ENCODE results near the gene RNF152.

Gene RNF152

DNA sequence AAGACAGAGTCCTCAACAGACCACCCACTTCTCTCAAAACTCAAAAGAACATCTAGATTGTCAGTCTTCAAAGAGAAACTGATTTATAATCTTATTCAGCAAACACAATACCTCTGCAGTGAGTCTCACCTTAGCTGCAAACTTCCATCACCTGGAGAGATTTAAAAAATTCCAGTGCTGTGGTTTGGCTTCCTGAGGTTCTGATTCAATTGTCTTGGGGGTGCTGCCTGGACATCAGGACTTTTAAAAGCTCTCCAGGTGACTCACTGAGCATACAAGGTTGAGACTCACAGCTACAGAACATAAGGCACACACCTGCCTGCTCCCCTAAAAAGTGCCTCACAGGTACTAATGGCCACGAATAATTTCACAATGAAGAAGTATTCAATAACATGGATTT is 40.3 kb downstream of the RNF152 start:
- no peak for DNase-seq

GRCh38 chr18:61851940-61852451 is 40.8 kb downstream of the RNF152 start:
- no peak for DNase-seq

- DNase-seq = no peak
Measured at GRCh38 chr18:61851279-61851678, 41.5 kb downstream of the RNF152 start.

DNA sequence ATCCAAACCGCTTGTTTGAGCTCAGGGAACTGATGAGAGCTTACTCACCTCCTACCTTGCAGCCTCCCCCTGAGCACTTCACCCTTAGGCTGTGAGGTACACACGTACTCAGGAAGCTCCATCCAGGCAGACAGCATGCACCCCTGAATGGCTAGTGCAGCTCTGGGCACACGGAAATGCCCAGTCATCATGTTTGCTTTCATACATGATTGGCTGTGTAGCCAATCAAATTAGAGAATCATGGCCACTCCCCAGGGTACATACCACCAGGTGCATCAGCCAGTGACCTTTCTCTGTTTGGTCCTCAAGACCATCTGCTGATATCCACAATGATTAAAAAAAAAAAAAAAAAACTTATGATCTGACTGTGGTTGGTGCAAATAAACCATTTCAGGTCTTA is 42.1 kb downstream of the RNF152 start:
- no peak for DNase-seq

- DNase-seq = no peak
Measured at GRCh38 chr18:61847164-61847791, 45.5 kb downstream of the RNF152 start.

DNA sequence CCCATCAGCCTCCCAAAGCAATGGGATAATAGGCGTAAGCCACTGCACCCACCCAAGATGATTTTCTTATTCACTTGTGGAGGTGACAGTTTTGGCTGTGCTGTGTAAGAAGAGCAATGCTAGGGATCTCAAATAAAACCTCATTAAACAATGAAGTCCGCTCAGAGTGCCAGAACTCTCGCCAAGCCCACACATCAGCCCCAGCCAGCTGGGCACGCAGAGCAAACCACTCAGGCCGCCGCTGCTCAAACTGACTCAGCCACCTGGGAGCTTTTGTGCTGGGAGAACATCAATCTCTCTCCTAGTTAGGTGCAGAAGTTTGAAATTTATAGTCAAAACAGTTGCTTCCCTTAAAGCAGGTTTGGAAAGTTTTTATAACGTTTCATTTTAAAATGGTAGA is 47.6 kb downstream of the RNF152 start:
- no peak for DNase-seq

DNA sequence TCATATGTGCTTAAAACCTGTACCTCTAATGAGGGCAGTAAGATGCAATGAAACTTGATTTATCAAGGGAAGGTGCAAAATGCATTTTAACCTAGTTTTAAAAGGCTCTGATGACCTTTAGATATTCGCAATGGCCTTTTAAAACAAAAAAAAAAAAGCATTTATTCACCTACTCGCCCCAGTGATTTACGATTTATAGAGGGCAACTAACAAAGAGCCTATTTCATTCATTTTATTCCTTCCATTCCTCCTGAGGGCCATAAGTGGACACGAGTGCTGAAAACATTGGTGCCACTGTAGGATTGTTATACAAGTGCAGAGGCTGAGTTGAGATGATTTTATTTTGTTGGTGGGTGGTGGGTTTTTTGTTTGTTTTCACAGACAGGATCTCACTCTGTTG is 48.1 kb downstream of the RNF152 start:
- no peak for DNase-seq

- no peak for DNase-seq
Measured at GRCh38 chr18:61842146-61842545, 50.7 kb downstream of the RNF152 start.

DNA sequence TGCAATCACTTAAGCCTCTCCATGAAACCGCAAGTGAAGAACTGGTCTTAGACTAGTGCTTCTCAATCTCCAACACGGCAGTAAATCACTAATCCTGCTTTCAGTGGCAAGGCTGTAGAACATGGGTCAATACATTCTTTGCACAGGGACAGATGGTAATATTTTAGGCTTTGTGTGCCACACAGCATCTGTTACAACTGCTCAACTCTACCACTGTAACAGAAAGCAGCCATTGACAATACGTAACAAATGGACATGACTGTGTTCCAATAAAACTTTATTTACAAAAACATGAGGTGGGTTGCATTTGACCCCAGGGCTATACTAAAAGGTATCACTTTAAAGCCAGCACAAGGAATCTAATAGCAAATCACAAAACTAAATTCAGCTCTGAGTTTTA is 51.1 kb downstream of the RNF152 start:
- DNase-seq = no peak

GRCh38 chr18:61840324-61840723 is 52.5 kb downstream of the RNF152 start:
- DNase-seq = no peak

DNA sequence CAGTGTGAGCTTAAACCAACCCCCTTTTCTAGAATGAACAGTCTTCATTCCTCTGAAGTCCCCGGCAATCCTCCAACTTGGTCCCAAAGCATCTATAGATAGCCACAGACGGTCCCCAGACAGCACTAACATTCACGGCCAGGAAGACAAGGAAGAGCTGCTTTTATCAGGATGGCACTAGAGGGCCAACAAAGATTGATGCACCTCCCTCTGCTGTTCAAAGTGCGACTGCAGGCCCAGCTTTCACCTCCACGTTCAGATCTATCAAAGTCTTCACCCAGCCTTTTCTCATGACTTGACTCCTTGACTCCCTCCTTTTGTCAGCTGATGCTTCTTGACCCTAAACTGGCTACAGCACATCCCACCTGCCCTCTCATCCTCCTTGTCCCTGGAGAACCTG is 54.3 kb downstream of the RNF152 start:
- no peak for DNase-seq

DNA sequence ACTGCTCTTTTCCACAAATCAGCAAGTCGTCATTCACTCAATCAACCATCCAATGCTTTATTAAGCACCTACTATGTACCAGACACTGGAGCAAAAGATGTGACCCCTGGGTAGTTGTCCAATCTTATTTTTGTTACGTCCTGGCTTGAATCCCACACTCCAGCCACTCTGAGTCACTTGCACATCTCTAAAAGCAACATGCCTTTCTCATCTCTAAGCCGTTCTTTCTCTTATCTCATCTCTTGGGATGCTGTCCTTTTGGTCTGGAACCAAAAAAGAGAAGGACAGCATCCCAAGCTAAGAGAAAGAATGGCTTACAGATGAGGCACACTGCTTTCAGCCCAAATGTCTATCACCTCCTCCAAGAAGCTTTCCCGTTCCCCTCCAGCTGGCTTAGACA is 58.8 kb downstream of the RNF152 start:
- no peak for DNase-seq

- DNase-seq = no peak
Measured at GRCh38 chr18:61833387-61833786, 59.4 kb downstream of the RNF152 start.

DNA sequence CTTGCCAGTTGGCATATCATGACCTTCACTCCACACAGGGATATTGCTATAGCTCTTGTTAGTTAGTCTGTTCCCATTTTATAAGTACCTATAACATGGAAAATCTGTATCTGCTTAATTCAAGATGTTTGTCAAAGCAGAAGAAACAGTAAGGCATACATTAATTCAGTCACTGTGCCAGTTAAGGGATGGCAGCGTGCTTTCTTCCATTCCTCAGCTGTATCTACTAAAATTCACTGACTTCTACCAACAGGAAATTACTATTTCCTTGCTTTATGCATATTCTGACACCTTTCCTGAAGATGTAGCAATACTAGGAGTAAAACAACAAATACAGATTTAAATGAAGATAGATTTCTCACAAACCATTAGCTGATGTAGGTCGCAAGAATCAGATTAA is 59.9 kb downstream of the RNF152 start:
- no peak for DNase-seq

DNA sequence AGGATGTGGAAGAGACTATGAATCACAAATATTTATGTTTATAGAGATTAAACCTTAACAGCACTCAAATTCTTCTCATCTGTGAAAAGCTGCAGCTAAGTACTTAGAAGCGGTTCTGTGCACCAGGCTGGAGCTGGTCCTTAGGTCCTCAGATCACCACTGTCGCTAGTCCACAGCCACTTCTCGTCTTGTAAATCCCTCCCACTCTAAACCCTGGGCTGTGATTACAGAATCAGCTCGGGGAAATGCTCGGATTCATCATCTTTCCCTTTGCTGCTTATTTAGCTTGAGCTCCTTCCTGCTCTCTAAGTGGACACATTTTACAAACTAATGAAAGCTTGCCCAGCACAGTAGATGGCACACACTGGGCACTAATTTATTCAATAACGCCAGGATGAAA is 61.7 kb downstream of the RNF152 start:
- no peak for DNase-seq

GRCh38 chr18:61829108-61829507 is 63.7 kb downstream of the RNF152 start:
- no peak for DNase-seq

DNA sequence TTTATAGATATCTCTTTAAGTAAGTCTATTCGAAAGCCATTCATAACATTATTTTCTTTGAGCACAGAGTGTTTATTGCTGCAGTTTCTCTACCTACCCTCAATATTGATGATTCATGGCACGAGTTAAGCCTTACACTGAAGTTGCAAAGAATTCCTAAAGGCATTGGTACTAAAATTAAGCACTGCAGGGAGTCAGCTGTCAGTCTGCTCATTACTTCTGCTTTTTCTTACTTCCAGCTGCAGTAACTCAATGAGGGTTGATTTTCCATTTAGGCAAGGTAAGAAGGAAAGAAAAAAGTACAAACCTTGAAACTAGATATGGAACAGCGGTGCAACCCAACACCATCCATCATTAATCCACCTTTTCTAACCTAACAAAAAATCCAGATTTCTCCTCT is 65.2 kb downstream of the RNF152 start:
- DNase-seq = no peak

DNA sequence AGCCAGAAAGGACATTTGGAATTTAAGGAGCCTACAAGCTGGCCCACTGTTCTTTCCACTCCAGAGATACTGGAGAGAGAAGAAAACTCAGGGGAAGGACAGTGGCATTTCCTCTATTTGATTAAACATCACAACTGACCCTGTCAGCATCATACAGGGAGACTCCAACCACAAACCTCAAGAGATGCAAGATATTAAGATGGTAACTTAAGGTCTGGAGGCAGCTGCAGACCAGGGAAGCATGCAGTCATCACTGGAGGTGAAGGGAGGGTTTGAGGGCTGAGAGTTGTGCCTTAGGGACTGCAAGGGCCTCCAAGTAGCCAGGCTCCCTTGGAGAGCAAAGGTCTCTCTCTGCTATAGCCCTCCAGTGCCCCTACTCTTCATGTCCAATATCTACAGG is 67.4 kb downstream of the RNF152 start:
- DNase-seq = no peak

- no peak for DNase-seq
Measured at GRCh38 chr18:61824733-61825363, 68.0 kb downstream of the RNF152 start.

DNA sequence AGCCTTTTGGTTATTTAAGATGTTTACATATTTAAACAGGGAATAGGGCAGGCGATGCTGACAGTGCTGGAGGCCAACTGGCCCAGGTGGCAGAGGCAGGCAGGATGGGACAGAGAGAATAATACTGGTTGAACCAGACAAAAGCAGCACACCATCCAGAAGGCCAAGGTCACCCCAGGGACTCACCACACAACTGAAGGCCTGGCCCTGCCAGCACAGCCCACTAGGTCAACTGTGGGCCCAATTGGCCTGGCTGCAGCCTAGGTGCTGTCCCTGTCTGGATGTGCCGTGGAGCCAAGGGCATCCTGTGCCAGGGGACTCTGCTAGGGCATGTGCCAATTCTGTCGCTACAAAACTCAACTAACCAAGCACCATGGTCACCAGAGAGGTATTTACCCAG is 69.2 kb downstream of the RNF152 start:
- DNase-seq = no peak

DNA sequence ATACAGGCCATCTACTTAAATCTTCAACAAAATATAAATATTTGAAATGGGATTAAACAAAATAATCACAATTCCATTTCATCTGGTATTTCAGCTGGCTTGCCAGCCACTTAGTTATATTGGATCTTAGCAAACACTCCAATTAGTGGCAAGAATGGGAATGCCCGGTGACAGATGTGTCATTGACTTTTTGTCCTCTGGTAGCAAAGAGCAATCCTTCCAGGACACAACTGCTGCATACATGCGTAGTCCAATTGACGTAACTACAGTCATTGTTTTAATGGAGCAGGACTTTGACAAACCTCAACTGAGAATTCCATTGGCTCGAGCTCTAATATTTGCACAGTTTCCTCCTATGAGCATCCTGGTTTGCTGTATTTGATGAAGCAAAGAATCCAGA is 69.9 kb downstream of the RNF152 start:
- no peak for DNase-seq

- DNase-seq = no peak
Measured at GRCh38 chr18:61821748-61822147, 71.1 kb downstream of the RNF152 start.

DNA sequence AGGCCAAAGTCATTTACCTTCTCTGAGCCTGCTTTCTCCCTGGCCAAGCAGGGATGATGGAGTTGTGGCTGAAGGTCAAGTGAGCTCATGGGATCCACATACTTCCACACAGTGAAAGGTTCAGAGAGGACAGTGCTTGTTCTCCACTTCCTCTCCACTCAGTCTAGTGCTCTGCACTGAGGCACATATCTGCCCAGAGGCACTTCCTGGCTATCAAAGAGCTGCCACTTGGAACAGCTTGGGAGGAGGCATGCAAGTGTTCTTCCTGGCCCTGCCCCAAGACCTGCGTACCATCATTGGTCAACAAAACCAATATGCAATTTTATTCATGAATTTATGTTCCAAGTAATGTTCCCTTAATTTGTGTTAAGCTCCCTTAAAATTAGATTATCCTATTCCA is 71.9 kb downstream of the RNF152 start:
- no peak for DNase-seq

DNA sequence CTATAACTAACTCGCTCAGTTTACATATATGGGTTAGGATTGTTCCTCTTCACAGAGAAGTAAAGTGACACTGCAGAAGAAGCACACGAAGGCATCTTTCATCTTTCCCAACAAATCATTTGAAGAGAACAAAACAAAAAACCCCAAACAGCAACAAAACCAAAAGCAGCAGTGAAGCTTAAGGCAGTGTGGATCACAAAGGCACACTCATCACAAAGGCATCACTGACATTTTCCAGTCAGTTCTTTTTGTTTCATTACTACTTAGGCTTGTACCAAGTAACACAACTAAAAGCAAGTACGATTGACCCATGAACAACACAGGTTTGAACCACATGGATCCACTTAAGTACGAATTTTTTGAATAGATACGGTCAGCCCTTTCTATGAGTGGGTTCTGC is 75.7 kb downstream of the RNF152 start:
- no peak for DNase-seq

- DNase-seq = no peak
Measured at GRCh38 chr18:61815885-61816470, 76.8 kb downstream of the RNF152 start.
